Fibroblast of upper back skin (primary cell): ENCODE data around the gene TMEM132C.
A peak's percentile ranks its signal among the peaks of the same experiment; 100 is the strongest.

ENCODE experiments used
- DNase-seq: peaks from one replicate; pipeline ENCODE4 v3.0.0-alpha.2; 2013

TMEM132C gene

DNA sequence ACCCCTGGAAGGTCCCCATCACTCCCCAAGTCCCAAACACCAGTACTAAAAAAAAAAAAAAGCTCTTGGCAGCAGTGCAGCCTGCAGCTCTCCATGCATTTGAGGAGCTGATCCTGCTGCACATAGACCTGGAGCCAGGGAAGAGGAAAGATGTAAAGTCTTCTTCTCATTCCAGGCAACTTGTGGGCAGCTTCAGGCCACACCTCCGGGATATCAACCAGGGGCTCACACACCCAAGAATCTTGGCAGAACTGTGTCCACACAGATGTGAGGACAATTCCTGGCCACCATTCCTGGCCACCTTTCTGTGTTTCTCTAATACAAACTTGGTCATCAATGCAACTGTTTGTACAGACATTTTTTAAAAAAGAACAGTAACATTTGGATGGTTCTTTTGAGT is 72.7 kb downstream of the TMEM132C start:
- DNase-seq = no peak

DNA sequence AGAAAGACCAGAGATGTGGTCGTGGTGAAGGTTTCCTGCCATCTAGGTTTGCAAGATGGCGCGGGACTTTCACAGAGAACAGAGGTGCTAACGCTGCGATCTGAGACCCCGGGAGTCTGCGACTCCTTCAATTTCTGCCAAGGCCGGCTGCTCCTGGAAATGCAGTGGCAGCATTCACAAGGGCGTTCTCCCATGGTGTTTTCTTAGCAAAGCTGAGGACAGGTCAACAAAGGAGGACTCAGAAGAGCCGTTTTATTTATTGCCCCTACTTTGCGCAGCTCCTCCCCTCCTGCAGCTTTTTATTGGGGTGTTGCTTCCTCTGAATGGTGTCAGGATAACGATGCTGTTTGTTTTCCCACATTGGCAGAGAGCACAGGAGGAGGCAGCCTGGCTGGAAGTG is 86.3 kb downstream of the TMEM132C start:
- no peak for DNase-seq

DNA sequence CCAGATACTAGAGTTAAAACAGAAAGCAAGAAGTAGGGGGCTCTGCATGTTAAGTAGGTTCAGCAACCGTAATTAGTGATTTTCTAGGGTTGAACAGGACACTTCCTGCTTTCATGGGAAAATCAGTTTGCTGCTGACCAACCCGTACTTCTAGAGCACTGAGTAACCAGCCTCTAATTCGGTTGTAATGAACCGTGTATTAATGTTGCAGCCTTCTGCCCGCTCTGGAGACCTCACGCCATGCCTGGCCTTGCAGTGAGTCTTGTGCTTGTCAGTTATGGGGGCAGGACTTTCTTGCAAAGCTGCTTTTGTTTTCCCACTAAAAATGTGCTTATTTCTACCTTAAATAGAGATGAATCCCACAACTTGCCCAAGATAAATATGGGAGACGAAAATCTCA is 89.6 kb downstream of the TMEM132C start:
- no peak for DNase-seq

DNA sequence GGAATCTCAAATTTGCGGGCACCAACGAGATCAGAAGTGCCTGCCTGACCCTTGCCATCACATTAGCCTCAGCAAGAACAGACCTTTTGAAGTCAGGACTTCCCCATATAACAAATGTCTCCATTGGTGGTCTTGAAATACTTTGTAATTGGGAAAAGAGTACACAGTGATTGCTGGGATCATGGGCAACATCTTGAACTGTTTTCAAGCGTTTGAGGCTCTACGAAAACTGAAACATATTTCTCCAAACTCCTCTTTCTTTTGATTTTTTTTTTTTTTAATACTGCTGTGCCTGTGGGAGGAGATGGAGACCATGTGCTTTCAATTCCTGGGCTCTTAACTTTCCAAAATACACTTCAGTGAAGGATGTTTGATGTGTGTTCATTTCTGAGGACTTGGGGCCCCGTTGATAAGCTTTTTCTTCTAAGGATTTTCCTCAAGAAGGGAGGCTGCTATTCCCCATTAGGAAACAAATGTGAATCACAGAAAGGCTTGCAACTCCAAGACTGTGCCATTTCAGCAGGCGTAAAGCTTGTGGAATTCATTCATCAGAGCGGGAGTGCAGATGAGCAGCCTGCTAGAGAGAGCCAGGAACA is 94.5 kb downstream of the TMEM132C start:
- no peak for DNase-seq

DNA sequence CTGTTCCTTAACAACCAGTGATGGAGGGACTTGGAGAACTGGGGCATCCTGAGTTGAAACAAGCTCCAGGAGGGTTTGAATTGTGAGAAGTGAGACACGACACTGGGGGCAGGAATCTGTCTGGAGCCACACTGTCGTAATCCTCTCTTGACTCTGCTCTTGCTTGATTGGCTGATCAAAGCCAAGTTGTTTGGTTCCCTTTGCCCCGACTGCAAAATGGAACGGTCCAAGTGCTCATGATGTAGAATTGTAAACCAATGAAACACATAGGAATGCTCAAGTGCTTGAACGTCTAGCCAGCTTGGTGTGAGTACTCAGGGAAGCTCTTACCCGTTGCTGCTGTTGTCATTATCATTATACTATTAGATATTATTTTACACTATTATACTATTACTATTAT is 98.1 kb downstream of the TMEM132C start:
- DNase-seq = no peak

DNA sequence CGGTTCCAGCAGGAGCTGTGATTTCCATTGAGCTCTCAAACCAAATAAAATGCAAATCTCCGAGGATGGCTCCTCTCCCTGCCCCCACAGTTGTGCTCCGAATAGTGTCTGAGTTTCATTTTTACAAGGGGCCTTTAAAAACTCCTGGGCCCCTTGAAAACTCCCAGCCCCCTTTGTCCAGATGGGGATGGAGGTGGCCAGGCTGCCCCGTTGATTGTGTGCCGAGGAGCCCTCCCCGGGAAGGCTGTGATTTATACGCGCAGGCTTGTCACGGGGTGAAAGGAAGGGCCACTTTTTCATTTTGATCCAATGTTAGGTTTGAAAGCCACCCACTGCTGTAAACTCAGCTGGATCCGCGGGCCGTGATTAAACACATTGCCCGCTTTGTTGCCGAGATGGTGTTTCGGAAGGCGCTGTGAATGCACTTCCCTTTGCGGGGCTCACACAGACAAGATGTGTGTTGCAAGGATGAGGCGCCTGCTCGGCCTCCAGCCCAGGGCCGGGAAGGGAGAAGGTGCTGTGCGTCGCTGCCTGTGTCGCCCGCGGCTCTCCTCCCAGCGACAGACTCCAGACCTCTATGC is 98.8 kb downstream of the TMEM132C start:
- DNase-seq = peak; percentile 4

DNA sequence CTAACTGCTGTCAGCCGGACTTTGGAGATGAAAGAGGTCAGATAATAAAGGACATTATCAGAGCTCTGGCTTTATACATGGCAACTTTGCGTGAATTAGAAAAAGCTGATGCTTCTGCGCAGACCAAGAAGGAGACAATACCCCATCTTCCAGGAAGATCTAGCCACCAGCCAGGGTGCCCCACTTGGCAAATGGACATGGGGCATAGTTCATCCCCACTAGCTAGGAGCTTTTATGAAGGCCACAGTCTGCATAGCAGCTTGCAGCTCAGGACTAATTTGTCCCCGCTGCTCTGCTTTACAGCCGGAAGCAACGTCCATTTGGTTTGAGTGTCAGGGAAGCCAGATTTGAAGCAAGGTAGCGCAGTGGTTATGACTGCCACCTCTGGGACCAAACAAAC is 101.0 kb downstream of the TMEM132C start:
- DNase-seq = no peak

DNA sequence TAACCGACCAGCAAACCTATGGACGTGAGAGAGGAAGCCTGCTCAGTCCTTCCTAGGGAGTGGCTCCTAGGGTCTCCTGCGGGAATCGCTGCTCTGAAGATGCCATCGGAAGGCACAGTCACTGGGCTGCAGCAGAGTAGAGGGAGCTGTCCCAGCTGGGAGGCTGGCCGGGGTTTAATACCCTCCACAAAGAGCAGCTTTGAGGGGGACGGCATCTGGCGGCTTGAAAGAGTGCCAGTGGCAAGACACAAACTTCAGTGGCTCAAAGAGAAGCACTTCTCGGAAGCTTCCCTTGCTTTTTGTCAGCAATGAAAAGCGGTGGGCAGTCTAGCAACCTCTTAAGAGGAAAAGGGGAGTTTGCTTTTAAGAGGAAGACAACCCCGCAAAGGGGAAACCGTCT is 114.6 kb downstream of the TMEM132C start:
- no peak for DNase-seq

DNA sequence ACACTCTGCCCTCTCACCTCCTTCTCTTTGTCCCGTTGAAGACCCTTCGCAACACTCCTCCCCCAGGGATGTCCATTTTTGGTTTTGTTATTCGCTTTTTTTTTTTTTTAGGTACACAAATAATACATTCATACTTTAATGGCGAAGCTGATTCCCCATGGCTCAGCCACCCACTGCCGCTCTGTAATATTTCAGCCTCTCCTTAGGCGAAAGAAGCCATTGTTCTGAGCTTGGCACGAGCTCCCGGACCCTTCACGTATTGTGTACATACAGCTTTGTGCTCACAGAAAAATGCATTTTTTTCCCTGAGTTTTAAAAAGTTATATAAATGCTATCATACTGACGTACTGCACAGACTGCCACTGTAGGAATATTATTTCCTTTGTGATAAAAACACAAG is 115.0 kb downstream of the TMEM132C start:
- DNase-seq = no peak

DNA sequence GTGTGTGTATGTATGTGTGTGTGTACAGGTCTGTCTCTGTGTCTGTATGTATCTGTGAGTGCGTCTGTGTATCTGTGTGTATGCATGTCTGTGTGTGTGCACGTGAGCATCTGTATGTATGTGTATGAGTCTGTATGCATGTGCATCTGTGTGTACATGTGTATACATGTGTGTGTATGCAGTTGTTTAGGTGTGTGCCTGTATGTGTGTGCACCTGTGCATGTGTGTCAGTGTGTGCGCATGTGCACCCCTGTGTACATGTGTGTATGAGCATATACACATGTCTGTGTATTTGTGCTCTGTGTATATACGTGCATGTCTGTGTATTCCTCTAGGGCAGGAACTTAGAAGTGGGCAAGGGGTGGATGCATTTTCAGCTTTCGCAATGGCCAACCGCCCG is 116.0 kb downstream of the TMEM132C start:
- DNase-seq = no peak

DNA sequence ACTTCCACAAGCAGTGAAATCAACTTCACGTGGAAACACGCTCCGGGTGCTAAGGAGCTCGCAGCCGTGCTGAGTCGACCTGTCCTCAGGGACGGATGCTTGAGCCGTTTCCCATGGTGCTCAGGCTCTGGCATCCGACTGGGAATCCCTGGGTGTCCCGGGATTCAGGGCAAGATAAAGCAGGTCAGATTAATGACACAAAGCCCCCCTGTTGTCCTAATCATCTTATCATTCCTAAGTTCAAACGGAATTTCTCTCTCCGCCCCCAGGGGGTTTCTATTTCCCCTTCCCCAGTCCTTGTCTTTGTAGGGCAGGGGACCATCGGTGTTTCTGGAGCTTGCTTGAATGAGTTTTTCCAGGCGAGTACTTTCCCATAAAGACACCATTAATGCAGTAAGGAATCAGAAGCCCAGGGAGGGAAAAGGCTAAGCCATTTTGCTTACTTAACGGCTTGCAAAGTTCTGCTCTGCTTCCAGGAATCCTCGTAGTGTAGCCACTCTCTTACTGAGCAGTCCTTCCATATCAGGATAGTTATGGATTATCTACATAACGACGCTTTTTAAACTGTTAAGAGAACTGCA is 116.5 kb downstream of the TMEM132C start:
- no peak for DNase-seq

DNA sequence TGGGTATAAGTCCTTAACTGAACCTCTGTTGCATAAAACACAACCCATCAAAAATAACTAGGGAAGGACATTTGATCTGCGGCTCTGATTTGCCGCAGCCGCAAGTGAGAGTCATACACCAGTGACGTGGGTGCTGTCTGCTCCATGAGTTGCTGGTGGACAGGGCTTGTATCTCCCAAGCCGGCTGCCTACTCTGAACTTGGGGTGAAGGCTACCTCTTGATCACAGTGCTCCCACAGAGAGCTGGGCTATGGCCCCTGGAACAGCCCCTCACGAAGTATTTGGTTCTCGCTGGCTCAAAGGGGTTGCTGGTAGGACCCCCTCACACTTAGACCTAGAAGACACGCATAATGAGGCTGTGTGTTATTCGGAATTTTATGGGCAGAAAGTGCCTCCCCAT is 118.8 kb downstream of the TMEM132C start:
- no peak for DNase-seq

DNA sequence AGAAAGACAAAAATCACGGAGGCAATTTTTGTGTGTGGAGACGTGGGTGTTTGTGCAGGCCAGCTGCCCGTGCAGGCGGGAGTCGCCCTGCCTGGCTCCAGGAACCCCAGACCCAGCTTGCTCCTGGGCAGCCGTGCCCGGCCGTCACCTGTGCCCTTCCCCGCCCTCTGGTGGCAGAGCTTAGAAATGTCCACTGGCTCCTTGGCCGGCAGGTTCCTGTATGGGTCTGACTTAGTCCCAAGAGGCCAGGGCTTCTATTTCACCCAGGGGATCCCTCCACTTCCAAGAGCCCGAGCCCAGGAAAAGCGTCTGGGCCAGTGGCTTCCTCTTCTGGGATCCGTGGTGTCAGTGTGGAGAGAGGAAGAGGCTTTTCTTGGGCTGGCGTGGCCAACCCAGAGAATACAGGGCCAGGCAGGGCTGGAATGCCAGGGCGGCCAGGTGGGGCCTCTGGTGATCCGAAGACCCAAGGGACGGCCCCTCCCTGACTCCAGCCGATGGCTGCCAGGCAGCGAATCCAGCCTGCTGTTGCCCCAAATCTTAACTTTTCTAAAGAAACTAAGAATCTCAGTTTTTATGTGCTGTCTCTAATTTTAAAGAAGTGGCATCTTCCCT is 120.9 kb downstream of the TMEM132C start:
- DNase-seq = no peak

DNA sequence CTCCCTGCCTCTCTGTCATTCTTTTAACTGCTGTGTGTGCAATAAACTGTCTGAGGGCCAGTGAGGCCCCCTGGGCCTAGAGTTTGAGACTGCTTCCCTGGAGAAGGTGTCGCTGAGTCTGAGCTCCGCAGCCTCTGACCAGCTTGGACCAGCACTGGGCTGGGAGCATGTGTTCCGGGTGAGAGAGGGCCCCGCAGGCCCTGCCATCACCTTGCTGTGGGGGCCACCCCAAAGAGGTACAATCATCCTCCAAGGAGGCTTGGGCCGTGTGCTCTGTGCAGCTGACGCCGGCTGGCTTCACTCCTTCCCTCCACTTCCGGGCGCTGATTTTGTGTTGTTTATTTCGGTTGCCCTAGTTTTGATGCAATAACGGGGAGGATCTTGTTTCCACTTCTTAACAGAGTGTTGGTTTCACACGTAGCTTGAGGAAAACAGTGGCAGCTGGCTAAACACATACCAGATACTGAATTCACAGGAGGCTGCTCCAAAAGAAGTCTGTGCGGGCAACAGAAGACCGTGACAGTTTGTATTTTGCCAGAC is 121.6 kb downstream of the TMEM132C start:
- DNase-seq = no peak

DNA sequence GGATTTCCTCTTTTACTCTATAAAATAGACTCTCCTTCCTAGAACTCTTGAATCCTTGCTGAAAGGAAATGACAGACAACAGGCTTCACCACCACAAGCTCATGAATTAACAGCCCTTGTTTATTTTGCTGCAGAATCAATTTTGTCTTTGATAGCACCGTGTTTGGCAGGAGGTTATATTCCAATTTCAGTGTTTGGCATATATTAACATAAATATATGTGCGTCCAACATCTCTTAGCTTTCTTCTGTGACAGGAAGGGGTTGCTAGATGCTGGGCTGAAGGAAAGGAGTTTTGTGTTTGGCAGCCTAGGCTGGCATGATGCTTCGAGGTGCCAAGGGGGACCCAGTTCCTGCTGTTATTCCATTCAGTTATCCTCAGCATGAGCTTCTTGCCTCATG is 126.4 kb downstream of the TMEM132C start:
- no peak for DNase-seq

DNA sequence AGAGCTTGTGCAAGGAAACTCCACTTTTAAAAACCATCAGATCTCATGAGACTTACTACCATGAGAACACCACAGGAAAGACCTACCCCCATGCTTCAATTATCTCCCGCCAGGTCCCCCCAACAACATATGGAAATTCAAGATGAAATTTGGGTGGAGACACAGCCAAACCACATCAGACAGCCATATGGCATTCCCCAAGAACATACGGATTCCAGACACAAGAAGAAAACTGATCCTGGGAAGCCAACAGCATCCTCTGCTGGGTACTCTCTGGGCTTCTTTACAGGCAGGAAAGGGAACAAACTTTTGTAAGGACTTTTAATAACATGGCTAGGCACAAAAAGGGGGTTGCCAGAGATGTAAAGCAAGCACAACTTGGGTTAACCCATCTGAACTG is 127.2 kb downstream of the TMEM132C start:
- DNase-seq = no peak

DNA sequence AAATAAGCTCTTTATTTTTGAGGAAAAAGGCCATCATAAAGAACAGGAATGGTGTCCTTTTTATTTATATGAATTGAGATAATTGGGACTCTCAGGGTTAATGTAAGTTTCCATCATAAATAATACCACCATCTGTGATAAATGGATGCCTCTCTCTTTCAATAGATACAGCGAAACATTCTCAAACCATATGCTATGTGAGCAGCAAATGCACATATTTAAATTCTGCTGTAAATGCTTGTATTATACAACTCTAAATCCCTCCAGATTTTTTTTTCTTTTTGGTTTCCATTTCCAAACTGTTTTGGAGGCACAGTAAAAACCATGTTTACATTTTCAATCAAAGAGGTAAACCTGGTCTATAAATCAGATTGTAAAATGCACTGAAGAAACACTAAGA is 132.3 kb downstream of the TMEM132C start:
- no peak for DNase-seq

DNA sequence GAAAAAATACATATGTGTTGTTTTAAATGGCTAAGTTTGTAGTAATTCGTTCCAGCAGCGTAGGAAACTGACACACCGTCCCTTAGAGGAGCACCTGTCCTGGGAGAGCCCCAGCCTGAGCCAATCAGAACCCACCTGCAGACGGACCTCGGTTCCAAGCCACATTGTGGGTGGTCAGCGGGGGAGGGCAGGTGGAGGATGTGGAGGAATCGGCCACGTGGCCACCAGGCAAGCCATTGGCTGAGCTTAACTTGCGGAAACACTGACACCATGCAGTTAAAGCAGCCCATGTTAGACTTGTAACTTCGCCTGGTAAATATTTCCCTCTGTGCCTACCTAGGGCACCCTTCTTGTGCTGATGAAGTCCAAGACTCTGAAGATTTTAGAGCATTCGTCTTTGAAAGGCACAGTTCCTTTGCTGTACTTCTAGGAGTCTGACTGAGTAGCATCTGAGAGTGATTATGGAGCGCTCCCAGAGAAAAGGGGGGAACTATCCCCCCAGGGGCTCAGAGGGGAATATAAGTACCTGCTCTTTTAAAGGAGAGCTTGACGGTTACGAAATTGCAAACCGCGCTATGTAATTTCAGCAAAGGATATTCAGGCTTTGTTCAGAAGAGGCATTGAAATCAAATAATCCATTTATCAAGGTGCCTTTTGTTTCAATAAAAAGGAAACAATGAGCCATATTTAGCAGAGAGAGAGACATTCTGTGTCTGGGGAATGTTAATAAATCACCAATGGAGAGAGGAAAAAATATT is 135.7 kb downstream of the TMEM132C start:
- no peak for DNase-seq

DNA sequence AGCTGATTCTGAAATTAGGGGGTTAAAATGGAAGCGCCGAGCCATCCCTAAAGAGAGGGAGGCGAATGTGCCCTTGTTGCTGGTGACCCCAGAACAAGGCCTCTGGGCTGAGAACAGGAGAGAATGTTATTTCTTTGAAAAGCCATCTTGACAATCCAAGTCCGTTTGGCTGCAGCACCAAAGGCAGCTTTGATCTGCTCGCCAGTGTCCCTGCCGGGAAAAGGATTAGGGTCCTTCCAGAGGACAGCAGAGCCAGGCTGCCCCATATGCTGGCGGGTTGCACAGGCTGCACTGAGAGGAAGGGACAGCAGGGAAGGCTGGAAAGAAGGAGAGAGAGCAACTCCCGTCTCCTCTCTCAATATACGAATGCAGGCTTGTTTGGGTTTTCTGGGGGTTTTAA is 141.7 kb downstream of the TMEM132C start:
- DNase-seq = no peak

DNA sequence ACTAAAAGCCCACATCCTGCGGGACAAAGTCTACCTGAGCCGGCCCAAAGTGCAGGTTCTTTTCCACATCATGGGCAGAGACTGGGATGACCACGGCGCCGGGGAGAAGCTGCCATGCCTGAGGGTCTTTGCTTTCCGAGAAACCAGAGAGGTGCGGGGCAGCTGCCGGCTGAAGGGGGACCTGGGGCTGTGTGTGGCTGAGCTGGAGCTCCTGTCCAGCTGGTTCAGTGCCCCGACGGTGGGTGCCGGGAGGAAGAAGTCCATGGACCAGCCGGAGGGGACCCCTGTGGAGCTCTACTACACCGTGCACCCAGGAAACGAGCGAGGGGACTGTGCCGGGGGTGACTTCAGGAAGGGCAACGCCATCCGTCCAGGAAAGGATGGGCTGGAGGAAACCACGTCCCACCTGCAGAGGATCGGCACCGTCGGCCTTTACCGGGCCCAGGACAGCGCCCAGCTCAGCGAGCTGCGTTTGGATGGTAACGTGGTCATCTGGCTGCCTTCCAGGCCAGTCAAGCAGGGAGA is 148.1 kb downstream of the TMEM132C start:
- DNase-seq = no peak

DNA sequence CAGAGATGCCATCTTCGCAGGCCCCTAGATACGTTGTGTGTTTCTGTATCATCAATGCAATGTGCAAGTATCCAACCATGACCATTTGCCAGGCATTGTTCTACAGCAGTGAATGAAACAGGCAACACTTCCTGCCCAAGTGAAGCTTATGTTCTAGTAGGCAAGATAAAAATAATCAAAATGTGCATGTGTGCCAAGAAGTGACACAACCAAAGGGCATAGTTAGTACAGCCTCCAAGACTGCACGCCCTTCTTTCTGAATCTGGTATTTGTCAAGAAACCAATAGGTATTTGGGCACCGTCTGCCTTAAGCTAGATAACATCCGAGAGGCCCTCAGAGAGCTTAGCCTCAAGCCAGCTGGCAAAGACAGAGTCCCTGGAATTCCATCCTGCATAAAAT is 152.0 kb downstream of the TMEM132C start:
- DNase-seq = no peak

DNA sequence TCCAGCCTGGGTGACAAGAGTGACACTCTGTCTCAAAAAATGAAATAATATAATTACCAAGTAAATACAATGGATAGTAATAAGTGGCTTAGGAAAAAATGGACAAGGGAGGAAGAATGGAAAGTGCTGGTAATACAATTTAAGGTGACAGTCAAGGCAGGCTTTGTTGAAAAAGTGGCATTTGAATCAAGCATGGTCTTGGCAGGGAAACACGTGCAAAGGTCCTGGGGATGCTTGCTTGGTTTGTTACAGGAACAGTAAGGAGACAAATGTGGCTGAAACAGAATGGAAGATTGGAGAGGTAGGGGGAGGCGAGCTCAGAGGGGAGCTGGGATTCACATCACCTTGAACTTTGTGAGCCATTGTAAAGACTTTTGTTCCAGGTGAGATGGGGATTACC is 153.2 kb downstream of the TMEM132C start:
- no peak for DNase-seq

DNA sequence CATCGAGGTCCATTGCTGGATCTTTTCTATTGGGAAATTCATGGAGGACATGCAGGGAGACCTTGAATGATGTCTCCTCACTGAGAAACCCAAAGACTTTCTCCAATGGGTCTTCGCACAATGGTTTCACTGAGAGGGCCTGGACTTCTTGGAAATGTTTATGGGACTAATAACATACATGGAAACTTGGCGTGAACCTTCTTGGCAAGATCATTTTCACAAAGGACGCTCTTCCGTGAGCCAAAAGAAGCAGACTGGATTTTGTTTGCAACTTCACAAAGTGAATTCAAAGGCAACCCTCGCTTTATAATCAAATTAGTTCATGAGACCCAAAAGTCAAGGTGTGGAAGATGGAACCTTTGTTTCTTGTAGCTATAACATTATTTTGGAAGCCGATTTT is 154.4 kb downstream of the TMEM132C start:
- no peak for DNase-seq
